GM12891 (cell line): Measurements from ENCODE around the gene MYMK.

Source experiments
- DNase-seq: peaks from one replicate; pipeline ENCODE4 v3.0.0; 2011; ENCODE audit warnings: low spot score; ENCODE audit not compliant: insufficient read length
- FAIRE-seq: peaks from 2 replicates; lab custom pipeline; 2011; peaks lifted over from hg19 to GRCh38; lab: Jason Lieb, UNC
- PAX5 ChIP-seq: IDR thresholded peaks from 2 replicates; pipeline ENCODE4 v1.6.1; 2011; ENCODE audit warnings: low read length, moderate library complexity, mild to moderate bottlenecking; ENCODE audit not compliant: insufficient read depth, severe bottlenecking
- POLR2A ChIP-seq: IDR thresholded peaks from 2 replicates; pipeline ENCODE4 v1.6.1; 2011; ENCODE audit warnings: low read depth, low read length, control low read depth
- POLR2AphosphoS5 ChIP-seq: IDR thresholded peaks from 2 replicates; pipeline ENCODE4 v1.6.1; 2011; ENCODE audit warnings: low read depth, low read length, control low read depth
- POU2F2 ChIP-seq: IDR thresholded peaks from 2 replicates; pipeline ENCODE4 v1.6.1; 2011; ENCODE audit warnings: low read depth, mild to moderate bottlenecking, control low read depth, low read length, moderate library complexity
- SPI1 ChIP-seq: IDR thresholded peaks from 2 replicates; pipeline ENCODE4 v1.6.1; 2011; ENCODE audit warnings: low read depth, low read length, control low read depth
- TAF1 ChIP-seq: IDR thresholded peaks from 2 replicates; pipeline ENCODE4 v1.6.1; 2011; ENCODE audit warnings: low read depth, low read length, control low read depth

The MYMK gene

DNA sequence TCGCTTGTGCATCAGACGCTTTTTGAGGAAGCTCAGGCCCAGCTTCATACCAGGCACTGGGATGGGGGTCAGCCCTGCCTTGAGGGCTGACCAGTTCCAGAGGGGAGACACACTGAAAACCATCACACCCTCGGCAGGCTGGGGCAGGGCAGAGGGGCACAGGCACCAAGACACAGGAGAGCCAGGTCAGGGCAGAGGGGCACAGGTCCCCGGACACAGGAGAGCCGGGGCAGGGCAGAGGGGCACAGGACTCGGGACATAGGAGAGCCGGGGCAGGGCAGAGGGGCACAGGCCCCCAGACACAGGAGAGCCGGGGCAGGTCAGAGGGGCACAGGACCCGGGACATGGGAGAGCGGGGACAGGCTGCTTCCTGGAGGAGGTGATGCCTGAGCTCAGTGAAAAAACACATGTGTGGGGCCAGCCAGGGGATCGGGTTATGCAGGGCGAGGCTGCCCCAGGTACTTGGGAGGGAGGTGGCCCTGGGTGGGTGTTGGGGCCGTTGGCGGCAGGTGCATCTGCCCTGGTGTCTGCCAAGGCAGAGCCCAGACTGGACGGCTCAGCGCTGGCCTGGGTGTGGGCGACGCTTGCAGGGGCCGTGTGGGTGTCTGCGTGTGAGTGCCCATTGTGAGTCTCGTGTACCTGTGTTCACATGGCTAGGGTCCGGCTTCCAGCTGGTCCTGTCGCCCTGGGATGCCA is 30.8 kb downstream of the MYMK start:
- no peak for TF ChIP-seq POLR2A
- TF ChIP-seq POU2F2 = no peak
- no peak for TF ChIP-seq POLR2AphosphoS5
- TF ChIP-seq PAX5 = no peak

GRCh38 chr9:133493428-133493827 is 31.3 kb downstream of the MYMK start:
- DNase-seq (no peak), FAIRE-seq (no peak)
- no peak for TF ChIP-seq SPI1
- no peak for TF ChIP-seq POLR2AphosphoS5
- TF ChIP-seq PAX5 = no peak
- no peak for TF ChIP-seq TAF1
- TF ChIP-seq POU2F2 = no peak
- TF ChIP-seq POLR2A = no peak

More for the DNA sequence above, 30.8 kb downstream of the MYMK start:
- no peak for FAIRE-seq
- no peak for DNase-seq

GRCh38 chr9:133492061-133493021 is 32.4 kb downstream of the MYMK start:
- DNase-seq (no peak), FAIRE-seq (no peak)
- TF ChIP-seq TAF1 = no peak
- no peak for TF ChIP-seq POU2F2
- TF ChIP-seq PAX5 = no peak
- no peak for TF ChIP-seq SPI1
- no peak for TF ChIP-seq POLR2AphosphoS5
- TF ChIP-seq POLR2A = no peak

GRCh38 chr9:133491656-133491925 is 33.2 kb downstream of the MYMK start:
- DNase-seq (no peak), FAIRE-seq (no peak)
- TF ChIP-seq POU2F2 = no peak
- no peak for TF ChIP-seq PAX5
- no peak for TF ChIP-seq TAF1
- no peak for TF ChIP-seq POLR2AphosphoS5

DNA sequence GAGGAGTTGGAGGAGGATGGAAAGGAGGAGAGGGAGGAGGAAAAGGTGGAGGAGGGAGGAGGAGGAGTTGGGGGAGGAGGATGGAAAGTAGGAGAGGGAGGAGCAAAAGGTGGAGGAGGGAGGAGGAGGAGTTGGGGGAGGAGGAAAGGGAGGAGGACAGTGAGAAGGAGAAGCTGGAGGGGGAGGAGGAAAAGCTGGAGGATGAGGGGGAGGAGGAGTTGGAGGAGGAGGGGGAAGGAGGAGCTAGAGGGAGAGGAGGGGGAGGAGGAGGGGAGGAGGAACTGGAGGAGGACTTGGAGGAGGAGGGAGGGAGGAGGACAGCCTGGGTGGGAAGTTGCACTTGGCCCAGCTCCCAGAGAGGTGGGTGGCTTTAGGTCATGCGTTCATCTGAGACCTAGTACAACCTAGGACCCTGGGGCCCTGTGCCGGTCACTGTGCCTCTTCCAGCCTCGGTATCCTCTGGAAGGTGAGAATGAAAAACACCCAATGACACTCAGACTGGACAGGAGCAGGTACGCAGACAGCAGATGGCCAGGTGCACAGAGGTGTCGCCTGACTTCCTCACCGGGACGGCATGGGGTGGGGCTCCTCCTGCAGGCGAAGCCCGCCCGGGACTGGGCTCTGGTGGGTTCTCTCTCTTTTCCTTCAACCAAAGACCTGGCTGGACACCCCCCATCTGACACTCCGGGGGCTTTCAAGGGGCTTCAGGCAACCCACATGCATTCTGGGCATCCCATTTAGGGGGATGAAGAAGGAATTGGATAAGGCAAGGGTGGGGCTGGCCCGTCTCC is 33.7 kb downstream of the MYMK start:
- DNase-seq (no peak), FAIRE-seq (no peak)
- no peak for TF ChIP-seq POLR2A

GRCh38 chr9:133490201-133490681 is 34.5 kb downstream of the MYMK start:
- no peak for DNase-seq
- TF ChIP-seq TAF1 = no peak
- TF ChIP-seq PAX5 = no peak
- no peak for TF ChIP-seq POLR2AphosphoS5
- TF ChIP-seq SPI1 = no peak
- no peak for TF ChIP-seq POLR2A
- TF ChIP-seq POU2F2 = no peak
- FAIRE-seq = no peak

DNA sequence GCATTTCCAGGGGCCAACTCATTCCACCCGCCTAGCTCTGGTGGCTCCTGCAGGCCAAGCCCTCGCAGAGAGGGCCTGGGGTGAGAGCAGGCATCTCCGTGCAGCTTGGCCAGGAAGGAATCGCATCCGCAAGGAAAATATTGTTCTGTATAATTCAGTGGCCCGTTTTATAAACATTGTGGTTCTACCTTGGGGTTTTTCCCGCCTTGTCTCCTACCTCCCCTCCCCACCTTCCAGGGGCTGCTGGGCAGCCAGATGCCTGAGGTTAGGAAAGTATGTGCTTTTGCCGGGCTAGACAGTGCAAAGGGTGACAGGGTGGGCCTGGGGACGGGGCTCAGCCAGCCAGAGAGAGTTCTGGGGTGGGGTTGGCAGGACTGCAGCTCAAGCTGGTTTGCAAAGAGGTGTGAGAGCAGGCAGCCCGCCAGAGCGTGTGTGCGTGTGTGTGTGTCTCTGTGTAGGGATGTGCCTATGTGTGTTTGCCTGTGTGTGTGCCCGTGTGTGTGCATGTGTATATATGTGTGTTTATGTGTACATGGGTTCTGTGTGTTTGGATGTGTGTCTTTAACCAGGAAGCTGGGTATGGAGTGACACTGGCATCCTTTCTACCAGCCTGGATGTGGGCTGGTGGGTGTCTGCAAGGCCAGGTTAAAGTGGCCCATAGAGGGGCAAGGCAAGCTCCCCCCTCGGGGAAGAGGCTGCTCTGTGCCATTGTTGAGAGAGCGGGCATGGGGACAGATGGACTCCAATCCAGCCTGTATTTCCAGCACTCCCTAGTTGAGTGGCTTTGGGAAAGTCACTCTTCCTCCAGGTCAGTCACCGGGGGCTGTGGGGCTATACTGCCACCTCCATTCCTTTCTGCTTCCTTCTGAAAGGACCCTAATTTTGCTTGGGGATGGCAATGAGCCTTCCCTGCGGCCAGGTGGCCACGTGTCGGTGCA is 35.2 kb downstream of the MYMK start:
- FAIRE-seq = no peak
- no peak for TF ChIP-seq TAF1
- no peak for TF ChIP-seq PAX5
- no peak for TF ChIP-seq SPI1
- no peak for TF ChIP-seq POLR2AphosphoS5
- TF ChIP-seq POLR2A = no peak
- TF ChIP-seq POU2F2 = no peak
- DNase-seq = no peak

GRCh38 chr9:133488686-133489252 is 36.0 kb downstream of the MYMK start:
- TF ChIP-seq PAX5 (no peak), POU2F2 (no peak), POLR2A (no peak), TAF1 (no peak), SPI1 (no peak), POLR2AphosphoS5 (no peak)
- FAIRE-seq (no peak), DNase-seq (no peak)
